Fibroblast of lung (primary cell): ENCODE results near the gene KMT5C. TPM values are rescaled to one million over a fixed set of nuclear protein-coding genes. Genes with fewer than 3 reads are reported as not detected.

Experiments used
- DNase-seq, 2 donors: peaks; one replicate each; pipeline versions ENCODE4 v3.0.0 to v3.0.0-alpha.2; 2010; ENCODE audit warnings: low read depth in 2 of 2
- H2AFZ ChIP-seq: 2 replicates; pipeline ENCODE4 v1.5.1; 2012; ENCODE audit warnings: low read length, control low read depth, inconsistent platforms
- H3K27ac ChIP-seq: 2 replicates; pipeline ENCODE4 v1.5.1; 2011; ENCODE audit warnings: low read length, control low read depth; ENCODE audit not compliant: insufficient read depth
- H3K27me3 ChIP-seq: 2 replicates; pipeline ENCODE4 v1.5.1; 2011; ENCODE audit warnings: mild to moderate bottlenecking, low read length; ENCODE audit not compliant: control insufficient read depth, insufficient read depth
- H3K36me3 ChIP-seq: 2 replicates; pipeline ENCODE4 v1.5.1; 2011; ENCODE audit warnings: low read length; ENCODE audit not compliant: control insufficient read depth, insufficient read depth
- H3K4me1 ChIP-seq: 2 replicates; pipeline ENCODE4 v1.5.1; 2011; ENCODE audit warnings: low read length; ENCODE audit not compliant: control insufficient read depth, insufficient read depth; ENCODE audit errors: extremely low read depth
- H3K4me2 ChIP-seq: 2 replicates; pipeline ENCODE4 v1.5.1; 2011; ENCODE audit warnings: low read length, control low read depth; ENCODE audit not compliant: insufficient read depth; ENCODE audit errors: extremely low read depth
- H3K4me3 ChIP-seq, 4 experiments: fragments of 200-600 bp in 1 of 4; sonication (generic) in 1 of 4; replicated peaks in 1 of 4; 2 replicates each; pipeline ENCODE4 v1.5.1; 2011 to 2016; ENCODE audit warnings: low read length in 4 of 4, low read depth in 3 of 4, mild to moderate bottlenecking in 3 of 4, control low read depth in 2 of 4, inconsistent platforms in 1 of 4, mixed read lengths in 1 of 4; ENCODE audit not compliant: insufficient read depth in 1 of 4; ENCODE audit errors: control extremely low read depth in 1 of 4
- H3K79me2 ChIP-seq: 2 replicates; pipeline ENCODE4 v1.5.1; 2012; ENCODE audit warnings: mild to moderate bottlenecking, low read length, inconsistent platforms; ENCODE audit not compliant: control insufficient read depth, insufficient read depth
- H3K9ac ChIP-seq: 2 replicates; pipeline ENCODE4 v1.5.1; 2011; ENCODE audit warnings: mild to moderate bottlenecking, low read length, control low read depth; ENCODE audit not compliant: insufficient read depth
- H3K9me3 ChIP-seq: 2 replicates; pipeline ENCODE4 v1.5.1; 2012; ENCODE audit warnings: low read depth, low read length; ENCODE audit not compliant: control insufficient read depth, insufficient read depth
- H4K20me1 ChIP-seq: 2 replicates; pipeline ENCODE4 v1.5.1; 2011; ENCODE audit warnings: low read length; ENCODE audit not compliant: control insufficient read depth, insufficient read depth; ENCODE audit errors: extremely low read depth
- EZH2 ChIP-seq: IDR thresholded peaks from 2 replicates; pipeline ENCODE4 v1.5.1; 2012; ENCODE audit warnings: low read length, control low read depth, mild to moderate bottlenecking; ENCODE audit errors: missing control alignments
- polyA plus RNA-seq, 2 donors: library from polyadenylated mRNA; depleted of rRNA in 1 of 2; stranded (reverse) in 1 of 2; unstranded in 1 of 2; fragments of >200 nt; gene quantifications; 2 replicates each; pipeline ENCODE4 v1.2.1, GENCODE V29; 2011 to 2012; ENCODE audit warnings: missing spikeins in 1 of 2
- total RNA-seq: library from RNA; depleted of rRNA; stranded (reverse); fragments of >200 nt; gene quantifications from 2 replicates; pipeline ENCODE4 v1.2.1, GENCODE V29; 2014
- TF ChIP-seq, protein P1 (sequence below), 2 donors: IDR thresholded peaks in 1 of 2; conservative IDR thresholded peaks in 1 of 2; 1 replicate in 1 of 2; 2 replicates in 1 of 2; pipeline ENCODE4 v1.5.1; 2011 to 2012; ENCODE audit warnings: low read length in 2 of 2, control low read depth in 1 of 2, inconsistent platforms in 1 of 2, low read depth in 1 of 2, mild to moderate bottlenecking in 1 of 2

KMT5C gene
- total and polyA plus RNA-seq, 2 donors (not counting 1 experiment from before 2014, with no cell fraction given) = 2.5 to 4.1 TPM

- Histone ChIP-seq H2AFZ (no peak overlapping the region), H3K4me2 (no peak overlapping the region), H3K27me3 (no peaks in the 10 kb centered on the region), H3K27ac (no peak overlapping the region), H4K20me1 (no peaks in the 10 kb centered on the region), H3K36me3 (no peaks in the 10 kb centered on the region), H3K9me3 (no peaks in the 10 kb centered on the region), H3K79me2 (no peaks in the 10 kb centered on the region), H3K4me1 (no peaks in the 10 kb centered on the region), H3K9ac (no peak overlapping the region), H3K4me3 (no peak overlapping the region)
- no peak for DNase-seq
- TF ChIP-seq, protein P1, sequence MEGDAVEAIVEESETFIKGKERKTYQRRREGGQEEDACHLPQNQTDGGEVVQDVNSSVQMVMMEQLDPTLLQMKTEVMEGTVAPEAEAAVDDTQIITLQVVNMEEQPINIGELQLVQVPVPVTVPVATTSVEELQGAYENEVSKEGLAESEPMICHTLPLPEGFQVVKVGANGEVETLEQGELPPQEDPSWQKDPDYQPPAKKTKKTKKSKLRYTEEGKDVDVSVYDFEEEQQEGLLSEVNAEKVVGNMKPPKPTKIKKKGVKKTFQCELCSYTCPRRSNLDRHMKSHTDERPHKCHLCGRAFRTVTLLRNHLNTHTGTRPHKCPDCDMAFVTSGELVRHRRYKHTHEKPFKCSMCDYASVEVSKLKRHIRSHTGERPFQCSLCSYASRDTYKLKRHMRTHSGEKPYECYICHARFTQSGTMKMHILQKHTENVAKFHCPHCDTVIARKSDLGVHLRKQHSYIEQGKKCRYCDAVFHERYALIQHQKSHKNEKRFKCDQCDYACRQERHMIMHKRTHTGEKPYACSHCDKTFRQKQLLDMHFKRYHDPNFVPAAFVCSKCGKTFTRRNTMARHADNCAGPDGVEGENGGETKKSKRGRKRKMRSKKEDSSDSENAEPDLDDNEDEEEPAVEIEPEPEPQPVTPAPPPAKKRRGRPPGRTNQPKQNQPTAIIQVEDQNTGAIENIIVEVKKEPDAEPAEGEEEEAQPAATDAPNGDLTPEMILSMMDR (conservative IDR thresholded peaks at IDR 0.05 in 1 of 2, IDR thresholded peaks at IDR 0.05 in 1 of 2; ENCODE audit: low read depth in 1 of 2, low read length in 2 of 2) = no peak
- no peak for TF ChIP-seq EZH2
Observed at GRCh38 chr19:55314396-55314795, 25.3 kb upstream of the KMT5C start.

DNA sequence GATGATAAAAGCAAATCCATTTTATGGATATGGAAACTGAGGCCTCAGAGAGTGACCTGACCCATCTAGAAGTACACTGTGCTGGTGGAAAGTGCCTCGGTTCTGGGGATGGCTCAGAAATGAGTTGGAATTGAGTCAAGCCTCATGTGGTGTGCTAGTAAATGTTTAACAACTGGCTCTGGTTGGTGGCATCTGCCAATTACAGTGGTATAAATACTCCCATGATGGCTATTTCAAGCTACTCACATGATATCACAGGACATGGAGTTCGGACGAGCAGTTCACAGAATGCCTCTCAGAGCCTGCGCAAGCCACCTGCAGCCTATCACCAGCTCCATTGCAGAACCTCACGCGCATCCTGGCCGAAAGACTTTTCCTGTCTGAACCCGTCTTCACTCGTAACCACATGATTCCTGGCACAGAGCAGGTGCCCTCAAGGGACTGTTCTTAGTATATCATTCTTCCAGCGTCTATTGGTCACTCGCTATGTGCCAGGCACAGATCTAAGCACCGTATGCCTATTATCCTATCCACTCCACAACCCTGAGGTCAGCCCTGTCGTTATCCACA is 23.6 kb upstream of the KMT5C start:
- no peak overlapping the region for H3K27ac ChIP-seq
- no peaks in the 10 kb centered on the region for H3K4me1 ChIP-seq
- H3K79me2 ChIP-seq = no peaks in the 10 kb centered on the region
- no peak overlapping the region for H3K4me3 ChIP-seq
- H3K9ac ChIP-seq = no peak overlapping the region
- H3K36me3 ChIP-seq = no peaks in the 10 kb centered on the region
- H3K9me3 ChIP-seq = no peaks in the 10 kb centered on the region
- no peaks in the 10 kb centered on the region for H4K20me1 ChIP-seq
- TF ChIP-seq, protein P1 (conservative IDR thresholded peaks at IDR 0.05 in 1 of 2, IDR thresholded peaks at IDR 0.05 in 1 of 2; ENCODE audit: low read depth in 1 of 2, low read length in 2 of 2) = no peak
- H3K4me2 ChIP-seq = no peak overlapping the region
- no peak for DNase-seq
- peaks cover 2% of the 10 kb centered on the region for H3K27me3 ChIP-seq
- no peak overlapping the region for H2AFZ ChIP-seq

DNA sequence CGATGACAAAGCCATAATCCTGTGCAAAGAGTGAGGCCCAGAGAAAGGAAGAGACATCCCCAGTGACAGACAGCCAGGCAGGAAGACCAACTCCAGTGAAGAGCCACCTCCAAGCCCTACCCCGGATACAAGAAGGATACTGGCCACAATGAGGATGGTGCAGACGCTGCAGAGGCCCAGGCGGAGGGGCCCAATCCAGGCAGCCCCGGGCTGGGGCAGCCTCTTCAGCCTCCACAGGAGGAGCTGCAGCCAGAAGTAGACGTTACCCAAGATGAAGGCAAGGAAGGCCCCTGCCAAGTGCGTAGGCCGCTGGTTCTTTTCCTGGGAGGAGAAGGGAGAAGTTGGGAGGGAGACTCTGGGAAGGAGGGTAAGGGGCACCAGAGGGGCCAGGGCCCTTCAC is 23.0 kb upstream of the KMT5C start:
- no peaks in the 10 kb centered on the region for H3K4me1 ChIP-seq
- no peaks in the 10 kb centered on the region for H3K79me2 ChIP-seq
- no peak overlapping the region for H3K4me3 ChIP-seq
- no peak overlapping the region for H3K9ac ChIP-seq
- H3K27me3 ChIP-seq = peaks cover 2% of the 10 kb centered on the region
- DNase-seq = no peak
- H3K27ac ChIP-seq = no peak overlapping the region
- H3K36me3 ChIP-seq = no peaks in the 10 kb centered on the region
- H3K9me3 ChIP-seq = no peaks in the 10 kb centered on the region
- H3K4me2 ChIP-seq = no peak overlapping the region
- H4K20me1 ChIP-seq = no peaks in the 10 kb centered on the region
- H2AFZ ChIP-seq = no peak overlapping the region
- TF ChIP-seq, protein P1 (conservative IDR thresholded peaks at IDR 0.05 in 1 of 2, IDR thresholded peaks at IDR 0.05 in 1 of 2; ENCODE audit: low read depth in 1 of 2, low read length in 2 of 2) = no peak
- no peak for TF ChIP-seq EZH2
